NCI-H2107 treated with DMSO at 0.1 percent for 48 hours (cell line): ENCODE data around the gene EEIG1.

Experiments used
- DNase-seq: peaks from one replicate; lab custom pipeline; 2025; ENCODE audit not compliant: unreplicated experiment; lab: John Stamatoyannopoulos, UW

EEIG1 gene

GRCh38 chr9:127975376-127976315, 5.1 kb downstream of the EEIG1 start:
- no peak for DNase-seq

DNA sequence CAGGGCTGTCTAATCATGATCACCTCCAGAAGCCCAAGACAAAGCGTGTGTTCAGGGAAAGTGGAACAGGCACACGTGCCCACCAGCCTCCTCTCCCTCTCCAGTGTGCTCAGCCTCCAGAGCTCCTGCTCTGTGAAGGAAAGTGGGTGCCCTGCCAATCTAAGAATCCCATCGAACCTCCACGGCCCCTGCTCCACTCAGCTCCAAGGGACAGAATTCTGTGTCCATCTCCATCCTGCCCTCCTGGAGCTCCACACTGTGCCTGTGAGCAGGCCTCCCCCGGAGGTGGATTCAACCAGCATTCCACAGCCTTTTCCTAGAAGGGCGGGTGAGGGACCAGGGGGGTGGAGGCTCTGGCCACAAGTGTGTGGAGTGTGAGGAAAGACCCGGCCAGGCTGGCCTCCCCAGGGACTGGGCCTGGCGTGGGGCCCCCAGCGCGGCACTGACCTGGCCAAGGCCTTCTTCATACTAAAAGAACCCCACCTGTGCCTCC, 6.0 kb downstream of the EEIG1 start:
- no peak for DNase-seq

DNA sequence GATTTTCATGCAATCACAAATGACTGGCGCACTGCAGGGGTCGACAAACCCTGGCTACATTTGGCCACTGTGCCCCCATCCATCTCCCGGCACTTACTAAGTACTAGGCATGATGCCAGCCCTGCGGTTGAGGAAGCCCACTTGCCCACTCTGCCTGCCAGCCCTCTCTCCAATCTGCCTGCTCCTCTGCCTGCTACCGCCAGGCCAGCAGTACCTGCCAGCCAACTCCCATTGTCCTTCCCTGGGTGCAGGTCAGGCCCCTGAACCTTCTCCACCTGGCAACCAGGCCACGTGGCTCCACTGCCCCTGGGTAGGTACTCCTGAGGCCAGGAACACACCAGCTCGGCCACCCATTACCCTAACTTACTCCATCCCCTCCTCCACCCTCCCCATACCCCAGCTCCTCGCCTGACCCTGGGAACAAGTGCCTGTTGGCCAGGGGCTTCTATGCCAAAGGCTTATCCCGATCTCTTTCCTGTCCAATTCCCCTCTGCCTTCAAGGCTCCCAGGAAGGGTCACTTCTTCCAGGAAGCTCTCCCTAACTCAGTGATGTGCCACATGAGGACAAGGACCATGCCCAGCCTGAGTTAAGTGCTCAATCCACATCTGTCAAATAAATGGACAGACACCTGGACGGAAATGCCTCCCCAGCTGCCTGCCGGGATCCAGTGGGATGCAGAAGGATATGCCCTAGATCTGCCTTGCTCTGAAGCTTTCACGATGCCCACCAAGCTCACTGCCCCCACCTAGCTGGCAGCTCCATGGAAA, 6.6 kb downstream of the EEIG1 start:
- no peak for DNase-seq

GRCh38 chr9:127973169-127974000, 7.4 kb downstream of the EEIG1 start:
- DNase-seq: no peak

DNA sequence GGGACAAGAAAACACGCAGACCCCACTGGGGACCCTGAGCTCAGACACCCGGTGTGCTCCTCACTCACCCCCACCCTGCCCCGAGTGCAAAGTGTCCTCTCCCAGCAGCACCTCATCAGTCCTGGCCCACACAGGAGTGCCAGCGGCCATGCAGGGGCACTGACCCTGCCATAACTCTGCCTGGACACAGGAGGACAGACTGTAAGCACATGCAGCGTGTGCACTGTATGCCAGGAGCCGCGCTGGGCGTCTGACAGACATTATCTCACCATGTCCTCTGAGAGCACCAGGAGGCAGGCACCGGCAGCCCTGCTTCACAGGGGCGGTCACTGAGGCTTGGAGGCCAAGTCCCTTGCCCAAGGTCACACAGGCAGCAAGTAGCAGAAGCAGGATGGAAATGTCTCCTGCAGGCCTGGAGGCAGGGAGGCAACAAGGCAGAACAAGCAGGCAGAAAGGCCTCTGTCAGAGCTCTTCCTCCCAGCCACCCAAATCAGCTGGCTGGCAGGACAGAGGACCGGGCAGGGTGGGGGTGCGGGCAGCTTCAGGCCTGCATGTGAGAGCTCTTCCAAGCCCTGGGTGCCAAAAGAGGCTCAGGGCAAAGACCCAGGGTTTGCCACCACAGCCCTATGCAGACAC, 8.4 kb downstream of the EEIG1 start:
- no peak for DNase-seq

DNA sequence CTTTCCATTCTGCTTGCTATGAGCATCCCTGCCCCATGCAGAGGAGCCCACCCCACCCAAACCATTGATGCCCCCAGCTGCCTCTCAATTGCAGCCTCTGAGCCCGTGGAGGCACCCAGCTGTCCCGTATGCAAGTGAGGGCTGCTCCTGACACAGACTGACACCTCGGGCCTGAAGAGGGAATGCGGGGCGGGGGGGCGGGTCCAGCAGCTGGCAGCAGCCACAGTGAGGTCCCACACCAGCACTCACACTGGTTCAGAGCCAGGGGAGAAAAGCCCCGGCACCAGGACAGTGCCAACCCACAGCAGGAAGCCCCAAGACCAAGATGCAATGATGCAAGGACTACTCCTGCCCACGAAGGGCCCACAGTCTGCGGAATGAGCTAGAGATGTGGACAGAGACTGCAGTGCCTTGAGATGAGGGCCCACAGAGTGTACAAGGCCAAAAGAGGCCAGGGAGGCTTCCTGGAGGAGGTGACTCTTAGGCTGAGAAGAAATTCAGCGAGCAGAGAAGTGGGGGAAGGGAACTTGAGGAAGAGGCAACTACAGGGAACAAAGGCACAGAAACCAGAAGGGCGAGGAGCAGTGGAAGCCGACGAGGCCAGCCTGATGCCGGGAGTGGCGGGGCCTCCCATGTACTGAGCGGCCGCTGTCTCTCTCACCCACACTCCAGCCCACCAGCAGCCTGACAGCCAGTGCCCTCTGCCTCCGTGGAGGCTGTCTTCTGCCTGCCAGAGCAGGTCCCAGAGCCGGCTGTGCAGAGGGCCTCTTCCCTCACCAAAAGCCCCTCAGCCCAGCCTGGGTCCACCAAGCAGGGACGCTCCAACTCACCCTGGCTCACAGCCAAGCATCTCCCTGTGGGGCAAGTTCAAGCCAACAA, 9.2 kb downstream of the EEIG1 start:
- no peak for DNase-seq

DNA sequence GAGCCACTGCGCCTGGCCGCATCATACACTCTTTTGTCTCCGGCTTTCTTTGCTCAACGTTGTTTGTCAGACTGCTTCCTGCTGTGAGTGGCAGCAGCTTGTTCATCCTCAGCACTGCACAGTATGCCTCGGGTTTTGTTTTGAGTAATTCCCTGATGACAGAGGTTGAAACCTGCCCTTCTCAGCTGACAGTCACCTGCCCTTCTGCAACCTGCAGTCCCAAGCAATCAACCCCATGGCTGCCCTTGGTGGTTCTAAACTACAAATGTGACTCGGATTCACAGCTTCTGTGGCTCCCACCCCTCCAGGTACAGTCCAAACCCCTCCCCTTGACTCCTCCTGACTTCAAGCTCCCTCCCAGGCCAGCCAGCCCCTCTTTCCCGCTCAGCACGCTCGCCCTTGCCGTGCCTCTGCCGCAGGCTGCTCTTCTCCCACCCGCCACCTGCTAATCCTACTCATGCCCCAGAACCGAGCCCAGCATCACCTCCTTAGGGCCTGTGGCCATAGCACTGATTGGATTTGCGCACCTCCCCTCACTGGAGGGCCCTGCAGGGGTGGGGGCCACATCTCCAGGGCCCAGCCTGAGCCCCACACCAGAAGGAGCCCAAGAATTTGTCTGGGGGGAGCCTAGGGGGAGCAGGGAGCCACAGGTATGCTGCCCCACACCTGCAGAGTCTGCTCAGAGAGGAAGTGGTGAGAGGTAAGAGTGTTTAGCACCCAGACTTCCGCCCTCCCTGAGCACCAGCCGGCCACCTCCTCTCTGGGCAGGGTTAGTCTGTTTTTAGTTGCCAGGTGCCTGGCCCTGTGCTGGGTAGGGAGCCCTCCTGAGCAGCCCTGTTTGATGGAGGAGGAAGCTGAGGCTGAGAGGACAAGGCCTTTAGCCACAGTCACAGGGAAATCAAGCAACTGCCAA, 10.1 kb downstream of the EEIG1 start:
- peak; percentile 92 for DNase-seq

- no peak for DNase-seq
These were observed 11.9 kb downstream of the EEIG1 start for GRCh38 chr9:127968700-127969383.

GRCh38 chr9:127968042-127968441, 12.7 kb downstream of the EEIG1 start:
- no peak for DNase-seq

DNA sequence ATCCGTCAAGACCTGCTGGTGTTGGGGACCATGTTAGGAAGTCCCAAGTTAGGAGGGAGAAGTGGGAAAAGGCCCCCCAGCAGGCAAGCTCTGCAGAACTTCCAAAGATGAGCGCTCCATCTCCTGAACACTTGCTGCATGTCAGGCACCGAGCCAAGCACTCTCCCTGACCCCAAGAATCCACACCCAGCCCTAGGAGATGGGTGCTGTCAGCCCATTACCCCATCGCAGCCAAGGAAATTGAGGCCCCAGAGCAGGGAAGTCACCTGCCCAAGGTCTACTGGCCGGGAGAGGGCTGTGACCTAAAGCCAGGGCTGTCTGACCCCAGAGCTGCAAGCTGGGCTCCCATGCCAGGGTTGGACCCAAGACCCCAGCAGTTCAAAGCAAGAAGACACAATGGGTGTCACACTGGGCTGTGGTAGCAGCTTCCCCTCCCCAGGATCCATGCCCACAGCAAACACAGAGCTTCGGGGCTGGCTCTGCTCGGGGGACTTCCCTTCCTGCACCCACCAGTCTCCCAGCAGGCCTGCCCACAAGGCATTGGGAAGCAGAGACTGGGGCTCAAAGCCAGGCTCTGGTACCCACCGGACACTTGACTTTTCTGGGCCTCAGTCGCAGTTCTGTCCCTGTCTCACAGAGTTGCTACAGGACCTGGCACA, 13.5 kb downstream of the EEIG1 start:
- DNase-seq: no peak

GRCh38 chr9:127966416-127967150, 14.2 kb downstream of the EEIG1 start:
- no peak for DNase-seq

GRCh38 chr9:127965953-127966352, 14.8 kb downstream of the EEIG1 start:
- DNase-seq: no peak

DNA sequence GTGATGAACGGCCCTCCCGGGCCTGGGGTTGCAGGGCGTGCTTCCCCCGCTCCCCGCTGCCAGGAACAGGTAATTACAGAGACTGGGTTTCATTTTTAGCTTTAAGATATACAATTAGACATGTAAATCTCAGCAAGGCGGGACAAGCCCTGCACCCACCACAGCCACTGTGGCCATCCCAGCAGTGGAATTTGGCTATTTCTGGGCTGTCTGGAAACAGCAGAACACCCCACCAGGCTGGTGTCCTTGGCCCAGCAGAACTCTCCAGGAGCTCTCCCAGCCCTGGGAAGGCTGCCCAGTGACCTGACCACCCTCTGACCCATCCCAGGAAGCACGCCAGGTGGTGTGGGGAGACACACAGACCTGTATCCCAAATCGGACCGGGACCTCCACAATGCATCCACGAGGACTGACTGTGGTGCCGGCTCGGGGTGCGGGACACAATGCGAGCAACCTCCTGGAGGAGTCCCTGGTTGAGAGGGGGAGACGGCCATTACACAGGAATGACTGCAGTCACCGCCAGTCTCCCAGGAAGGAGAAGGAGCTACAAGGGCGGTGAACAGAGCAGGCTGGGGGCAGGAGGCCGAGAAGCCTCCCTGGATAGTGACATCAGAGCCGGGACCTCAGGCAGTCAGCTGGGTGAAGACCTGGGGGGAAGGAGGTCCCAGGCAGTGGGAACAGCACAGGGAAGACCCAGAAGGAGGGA, 17.3 kb downstream of the EEIG1 start:
- DNase-seq: no peak

DNA sequence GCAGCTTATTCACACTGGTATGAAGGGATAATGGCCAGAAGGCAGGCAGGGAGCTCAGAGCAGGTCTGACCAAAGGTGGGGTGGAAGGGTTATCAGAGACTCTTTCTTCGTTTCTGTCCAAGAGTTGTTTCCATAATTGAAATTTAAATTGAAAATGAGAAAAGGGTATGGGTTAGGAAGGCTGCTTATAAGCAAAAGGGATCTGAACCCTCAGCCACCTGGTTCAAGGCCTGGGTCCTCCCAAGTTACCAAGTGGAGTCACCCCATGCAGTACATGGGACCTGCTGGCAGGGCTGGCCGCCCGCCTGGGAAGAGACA, 17.8 kb downstream of the EEIG1 start:
- DNase-seq: no peak

DNA sequence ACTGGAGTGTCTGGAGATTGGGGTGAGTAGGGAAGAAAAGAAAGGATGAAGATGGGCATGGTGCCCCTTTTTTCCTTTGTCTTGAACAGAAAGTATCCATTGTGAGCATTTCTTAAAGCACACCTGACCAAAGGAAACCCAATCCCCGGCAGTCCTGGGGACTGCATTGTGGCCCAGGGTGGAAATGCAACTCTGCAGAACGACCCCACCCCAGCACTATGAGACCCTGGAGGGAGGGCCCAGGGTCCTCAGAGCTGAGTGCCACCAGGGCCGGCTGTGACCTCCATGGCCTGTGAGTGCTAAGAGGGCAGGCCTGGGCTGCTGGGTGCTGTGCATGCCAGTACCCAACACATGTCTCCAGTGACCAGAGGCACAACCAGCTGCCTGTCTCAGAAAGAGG, 18.5 kb downstream of the EEIG1 start:
- no peak for DNase-seq

DNA sequence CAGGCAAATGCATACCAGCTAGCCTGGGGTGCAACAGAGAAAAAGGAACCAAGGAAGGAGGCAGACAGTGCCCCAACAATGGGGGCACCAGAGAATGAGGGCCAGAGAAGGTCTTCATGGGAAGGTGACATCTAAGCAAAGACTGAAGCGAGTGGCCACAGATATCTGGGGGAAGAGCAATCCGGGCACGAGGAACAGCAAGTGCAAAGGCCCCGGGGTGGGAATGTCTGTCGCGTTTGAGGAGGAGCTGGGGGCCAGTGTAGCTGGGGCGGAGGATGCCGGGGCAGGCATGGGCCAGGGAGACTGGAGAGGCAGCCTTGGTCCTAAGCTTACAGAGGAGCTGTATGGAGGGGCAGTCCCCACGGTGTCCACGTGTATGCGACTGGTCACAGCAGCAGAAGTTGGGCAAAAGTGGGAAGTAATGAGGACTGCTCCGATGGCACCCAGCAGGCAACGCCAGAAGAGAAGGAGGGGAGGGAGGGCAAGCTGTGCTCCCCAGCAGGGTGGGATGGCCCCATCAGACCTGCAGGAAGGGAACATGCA, 19.1 kb downstream of the EEIG1 start:
- DNase-seq: no peak
